ENCODE results near the gene WDTC1.

DNA sequence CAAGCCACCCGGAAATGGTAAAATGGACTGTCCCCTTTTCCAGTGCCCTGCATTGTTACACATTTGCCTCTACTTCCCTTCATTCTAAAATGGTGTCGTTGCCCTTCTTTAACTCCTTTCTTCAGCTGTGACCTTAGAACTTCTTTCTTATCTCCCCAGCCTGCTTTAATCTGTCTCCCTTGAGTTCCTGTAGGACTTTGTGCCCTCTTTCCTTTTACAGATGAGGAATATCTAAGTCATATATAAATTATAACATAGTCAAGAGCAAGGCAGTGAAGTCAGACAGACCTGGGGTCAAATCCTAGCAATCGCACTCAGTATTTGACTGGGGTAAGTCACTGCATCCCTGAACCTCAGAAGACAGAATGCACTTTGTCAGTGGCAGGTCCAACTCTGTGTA, 56.1 kb downstream of the WDTC1 start:
- TF ChIP-seq POLR2AphosphoS5 (IDR thresholded peaks at IDR 0.05; ENCODE audit: low read depth, low read length) (no peak), TAF1 (IDR thresholded peaks at IDR 0.05; ENCODE audit: borderline replicate concordance, insufficient read depth, low read length) (no peak), REST (IDR thresholded peaks at IDR 0.05; ENCODE audit: insufficient read depth in 1 of 2, low read depth in 2 of 2, low read length in 2 of 2) (no peak), SIN3A (IDR thresholded peaks at IDR 0.05; ENCODE audit: borderline replicate concordance, insufficient read depth, low read length) (no peak)

All from PFSK-1 (cell line).